IMR-90 (cell line): ENCODE data around the gene BMP4. TPM values are rescaled to one million over a fixed set of nuclear protein-coding genes. Genes with fewer than 3 reads are reported as not detected.

Source experiments
- ATAC-seq: fragments of 200-7000 bp; cut with Tn5 transposase; 2 replicates; pipeline ENCODE4 v1.9.1; 2020; ENCODE audit warnings: low read depth, mild to moderate bottlenecking, moderate library complexity
- BruUV-seq: library from RNA; stranded (reverse); fragments of 400-500 nt; replicated peaks from 2 replicates; lab custom pipeline; 2021; lab: Mats Ljungman, UMichigan
- CTCF ChIA-PET: fragments of 300-600 bp; formaldehyde crosslinking; extraction: SDS; loops from one replicate; lab custom pipeline; 2021; ENCODE audit warnings: antibody characterized with exemption; lab: Yijun Ruan, JAX
- POLR2A ChIA-PET: fragments of 300-600 bp; sonication (Branson Sonifier 250); formaldehyde crosslinking; loops from one replicate; lab custom pipeline; 2022; ENCODE audit warnings: antibody characterized with exemption; ENCODE audit not compliant: unreplicated experiment; lab: Charles Lee
- DNase-seq: peaks from one replicate; pipeline ENCODE4 v3.0.0; 2013
- H2AFZ ChIP-seq: replicated peaks from 2 replicates; pipeline ENCODE3; 2013; ENCODE audit warnings: low read length, mild to moderate bottlenecking; ENCODE audit not compliant: poor library complexity
- H2AK5ac ChIP-seq: 2 replicates; pipeline ENCODE4 v1.6.1; 2013; ENCODE audit warnings: low read depth, low read length, inconsistent platforms
- H2AK9ac ChIP-seq: replicated peaks from 2 replicates; pipeline ENCODE3; 2013; ENCODE audit warnings: mild to moderate bottlenecking, low read depth, low read length, moderate library complexity; ENCODE audit not compliant: poor library complexity
- H2BK120ac ChIP-seq: 2 replicates; pipeline ENCODE4 v1.6.1; 2013; ENCODE audit warnings: low read depth, low read length, inconsistent platforms
- H2BK15ac ChIP-seq: 3 replicates; pipeline ENCODE4 v1.6.1; 2013; ENCODE audit warnings: low read depth, low read length, inconsistent platforms
- H2BK20ac ChIP-seq: 2 replicates; pipeline ENCODE4 v1.6.1; 2013; ENCODE audit warnings: low read depth, mild to moderate bottlenecking, inconsistent platforms, low read length, moderate library complexity
- H2BK5ac ChIP-seq: 2 replicates; pipeline ENCODE4 v1.6.1; 2013; ENCODE audit warnings: mild to moderate bottlenecking, low read depth, low read length, inconsistent platforms; ENCODE audit not compliant: poor library complexity, severe bottlenecking
- H3K14ac ChIP-seq: replicated peaks from 2 replicates; pipeline ENCODE4 v1.6.1; 2013; ENCODE audit warnings: low read depth, low read length, inconsistent platforms
- H3K18ac ChIP-seq: 2 replicates; pipeline ENCODE4 v1.6.1; 2013; ENCODE audit warnings: low read depth, low read length, control low read depth
- H3K23ac ChIP-seq: 2 replicates; pipeline ENCODE4 v1.6.1; 2013; ENCODE audit warnings: low read depth, low read length, inconsistent platforms
- H3K27ac ChIP-seq: 2 replicates; pipeline ENCODE4 v1.5.1; 2013; ENCODE audit warnings: mild to moderate bottlenecking, control low read depth, low read length; ENCODE audit not compliant: insufficient read depth
- H3K27me3 ChIP-seq: 2 replicates; pipeline ENCODE4 v1.6.1; 2013; ENCODE audit warnings: low read length; ENCODE audit not compliant: control insufficient read depth, insufficient read depth
- H3K36me3 ChIP-seq: 2 replicates; pipeline ENCODE4 v1.6.1; 2013; ENCODE audit warnings: low read length, mixed read lengths; ENCODE audit not compliant: control insufficient read depth, insufficient read depth
- H3K4ac ChIP-seq: 2 replicates; pipeline ENCODE4 v1.6.1; 2013; ENCODE audit warnings: low read depth, low read length, inconsistent platforms
- H3K4me1 ChIP-seq: 2 replicates; pipeline ENCODE4 v1.6.1; 2013; ENCODE audit warnings: low read length, mixed read lengths; ENCODE audit not compliant: control insufficient read depth, insufficient read depth
- H3K4me2 ChIP-seq: 2 replicates; pipeline ENCODE4 v1.6.1; 2013; ENCODE audit warnings: low read depth, mild to moderate bottlenecking, control low read depth, low read length, moderate library complexity
- H3K4me3 ChIP-seq: 2 replicates; pipeline ENCODE4 v1.5.1; 2013; ENCODE audit warnings: low read depth, mild to moderate bottlenecking, control low read depth, low read length, moderate library complexity; ENCODE audit not compliant: insufficient read depth
- H3K56ac ChIP-seq: 2 replicates; pipeline ENCODE4 v1.6.1; 2013; ENCODE audit warnings: low read length, inconsistent platforms; ENCODE audit not compliant: insufficient read depth; ENCODE audit errors: extremely low read depth
- H3K79me1 ChIP-seq, 2 experiments: 2 replicates each; pipeline ENCODE4 v1.6.1; 2013; ENCODE audit warnings: low read length in 2 of 2, inconsistent platforms in 1 of 2, low read depth in 1 of 2
- H3K9ac ChIP-seq: 2 replicates; pipeline ENCODE4 v1.6.1; 2013; ENCODE audit warnings: low read depth, low read length, control low read depth
- H3K9me1 ChIP-seq: 2 replicates; pipeline ENCODE4 v1.6.1; 2013; ENCODE audit warnings: low read length, inconsistent platforms; ENCODE audit not compliant: insufficient read depth
- H3K9me3 ChIP-seq: 2 replicates; pipeline ENCODE4 v1.6.1; 2013; ENCODE audit warnings: low read length; ENCODE audit not compliant: control insufficient read depth, insufficient read depth
- H4K20me1 ChIP-seq: 2 replicates; pipeline ENCODE4 v1.6.1; 2013; ENCODE audit warnings: low read length, inconsistent platforms; ENCODE audit not compliant: insufficient read depth
- H4K5ac ChIP-seq: 2 replicates; pipeline ENCODE4 v1.6.1; 2013; ENCODE audit warnings: mild to moderate bottlenecking, low read depth, low read length, control low read depth
- H4K8ac ChIP-seq, 2 experiments: 2 replicates each; pipeline ENCODE4 v1.6.1; 2013; ENCODE audit warnings: low read depth in 2 of 2, low read length in 2 of 2, control low read depth in 1 of 2, inconsistent platforms in 1 of 2
- H4K91ac ChIP-seq: 2 replicates; pipeline ENCODE4 v1.6.1; 2013; ENCODE audit warnings: low read depth, low read length, inconsistent platforms; ENCODE audit not compliant: insufficient read depth
- BHLHE40 ChIP-seq: fragments of 150-350 bp; IDR thresholded peaks from 2 replicates; pipeline ENCODE4 v1.6.1; 2016; ENCODE audit warnings: mild to moderate bottlenecking, low read depth, low read length
- CEBPB ChIP-seq: IDR thresholded peaks from 2 replicates; pipeline ENCODE4 v1.6.1; 2012; ENCODE audit warnings: low read depth, low read length, improper control_type of control experiment
- CHD1 ChIP-seq: IDR thresholded peaks from 2 replicates; pipeline ENCODE4 v1.6.1; 2012; ENCODE audit warnings: low read depth, low read length, improper control_type of control experiment
- CTCF ChIP-seq: conservative IDR thresholded peaks from 2 replicates; pipeline ENCODE4 v1.5.1; 2012; ENCODE audit warnings: mild to moderate bottlenecking, low read depth, low read length, improper control_type of control experiment
- ELK1 ChIP-seq: fragments of 150-350 bp; IDR thresholded peaks from 2 replicates; pipeline ENCODE4 v1.6.1; 2016; ENCODE audit warnings: low read depth, mild to moderate bottlenecking, low read length, moderate library complexity, borderline replicate concordance
- FOS ChIP-seq: fragments of 150-350 bp; IDR thresholded peaks from 2 replicates; pipeline ENCODE4 v1.6.1; 2016; ENCODE audit warnings: low read depth, low read length
- MAFK ChIP-seq: IDR thresholded peaks from 2 replicates; pipeline ENCODE4 v1.6.1; 2012; ENCODE audit warnings: low read depth, low read length, improper control_type of control experiment
- MAZ ChIP-seq: IDR thresholded peaks from 2 replicates; pipeline ENCODE4 v1.6.1; 2012; ENCODE audit warnings: low read depth, mild to moderate bottlenecking, low read length, improper control_type of control experiment, moderate library complexity, borderline replicate concordance
- MXI1 ChIP-seq: IDR thresholded peaks from 2 replicates; pipeline ENCODE4 v1.6.1; 2012; ENCODE audit warnings: low read depth, mild to moderate bottlenecking, low read length, moderate library complexity, borderline replicate concordance
- NFE2L2 ChIP-seq: fragments of 150-350 bp; IDR thresholded peaks from 2 replicates; pipeline ENCODE4 v1.6.1; 2016; ENCODE audit warnings: low read depth, mild to moderate bottlenecking, low read length
- POLR2A ChIP-seq: IDR thresholded peaks from 2 replicates; pipeline ENCODE4 v1.6.1; 2012; ENCODE audit warnings: mild to moderate bottlenecking, low read depth, low read length
- RAD21 ChIP-seq: IDR thresholded peaks from 2 replicates; pipeline ENCODE4 v1.6.1; 2012; ENCODE audit warnings: low read length, improper control_type of control experiment
- RCOR1 ChIP-seq: IDR thresholded peaks from 2 replicates; pipeline ENCODE4 v1.6.1; 2012; ENCODE audit warnings: mild to moderate bottlenecking, low read length, improper control_type of control experiment; ENCODE audit not compliant: insufficient replicate concordance
- RFX5 ChIP-seq: IDR thresholded peaks from 2 replicates; pipeline ENCODE4 v1.8.0; 2012; ENCODE audit warnings: low read depth, mild to moderate bottlenecking, low read length, moderate library complexity
- SMC3 ChIP-seq: fragments of 150-350 bp; IDR thresholded peaks from 2 replicates; pipeline ENCODE4 v1.6.1; 2016; ENCODE audit warnings: low read depth, mild to moderate bottlenecking, antibody characterized with exemption, low read length, moderate library complexity
- USF2 ChIP-seq: fragments of 150-350 bp; IDR thresholded peaks from 2 replicates; pipeline ENCODE4 v1.6.1; 2017; ENCODE audit warnings: mild to moderate bottlenecking, antibody characterized with exemption, low read length, low read depth
- WGBS, 2 experiments: methylation state at CpG; one replicate each; pipeline versions ENCODE4 v1.1.5 to v1.1.7; 2013; ENCODE audit warnings: missing lambda C conversion rate in 2 of 2; ENCODE audit not compliant: insufficient read length in 1 of 2; ENCODE audit errors: extremely low coverage in 2 of 2; 5-methylcytosine and 5-hydroxymethylcytosine counted together
- dilution Hi-C: fragments of 300-500 bp; cut with HindIII; formaldehyde crosslinking; loops from one replicate; pipeline ENCODE4 v1.14.3; 2018; ENCODE audit warnings: low sequenced_read_pairs; ENCODE audit not compliant: unreplicated experiment
- in situ Hi-C: fragments of 300-500 bp; cut with MboI; formaldehyde crosslinking; loops from 3 replicates; pipeline ENCODE4 v1.14.3; 2019; ENCODE audit warnings: low sequenced_read_pairs, inconsistent platforms, mixed read lengths
- intact Hi-C: fragments of 100-400 bp; cut with micrococcal nuclease; formaldehyde crosslinking; loops from 2 replicates; pipeline ENCODE4 v1.10.0; 2022
- polyA plus RNA-seq, 3 experiments: library from polyadenylated mRNA; depleted of rRNA; stranded (reverse); fragments of >200 nt; gene quantifications; 2 replicates each; pipeline ENCODE4 v1.2.3, GENCODE V29; 2012; ENCODE audit warnings: low replicate concordance in 1 of 3
- total RNA-seq: library from RNA; depleted of rRNA; stranded (reverse); fragments of >200 nt; gene quantifications from 2 replicates; pipeline ENCODE4 v1.2.3, GENCODE V29; 2012

Gene BMP4
- total and polyA plus RNA-seq, 2 of the 4 experiments (the other 2 are of a cell fraction): 3.4 to 4.2 TPM

- DNase-seq (no peak), ATAC-seq (no peak)
- no peak overlapping the region for H2BK5ac ChIP-seq
- in situ Hi-C loops: no loop called here
- no peak overlapping the region for H3K27ac ChIP-seq
- H3K27me3 ChIP-seq: peaks cover 21% of the 10 kb centered on the region
- TF ChIP-seq ELK1 (no peak), RCOR1 (no peak), RFX5 (no peak), RAD21 (no peak), CTCF (no peak), POLR2A (no peak), FOS (no peak), NFE2L2 (no peak), MAFK (no peak), CEBPB (no peak), USF2 (no peak), MAZ (no peak), BHLHE40 (no peak), CHD1 (no peak), MXI1 (no peak), SMC3 (no peak)
- H3K9me1 ChIP-seq: no peaks in the 10 kb centered on the region
- no peak overlapping the region for H4K91ac ChIP-seq
- no peak overlapping the region for H2BK20ac ChIP-seq
- no peak overlapping the region for H2AK5ac ChIP-seq
- H4K20me1 ChIP-seq: no peaks in the 10 kb centered on the region
- H2AFZ ChIP-seq: no peak overlapping the region
- no peaks in the 10 kb centered on the region for H3K79me1 ChIP-seq
- CTCF ChIA-PET: no interaction called here
- no peak overlapping the region for H3K14ac ChIP-seq
- POLR2A ChIA-PET: no interaction called here
- no peak overlapping the region for H3K56ac ChIP-seq
- H3K9me3 ChIP-seq: no peaks in the 10 kb centered on the region
- no peak overlapping the region for H4K8ac ChIP-seq
- H2BK120ac ChIP-seq: no peak overlapping the region
- no peak overlapping the region for H2AK9ac ChIP-seq
- dilution Hi-C loops: no loop called here
- no peak overlapping the region for H3K4ac ChIP-seq
- intact Hi-C loops: no loop called here
- no peak overlapping the region for H3K23ac ChIP-seq
- H2BK15ac ChIP-seq: no peak overlapping the region
- H3K18ac ChIP-seq: no peak overlapping the region
- no peak overlapping the region for H3K4me3 ChIP-seq
- no peak overlapping the region for H4K5ac ChIP-seq
- BruUV-seq: no TSS peak
- WGBS, 2 experiments: no CpG with 5 or more reads among the region's 4 CpGs
- no peaks in the 10 kb centered on the region for H3K36me3 ChIP-seq
- no peak overlapping the region for H3K9ac ChIP-seq
- H3K4me1 ChIP-seq: no peaks in the 10 kb centered on the region
- H3K4me2 ChIP-seq: no peak overlapping the region
Observed at GRCh38 chr14:53971521-53971920, 14.9 kb upstream of the BMP4 start.
